GM10266 (cell line): ENCODE results near the gene RPL38.

ENCODE experiments used
- DNase-seq: peaks from one replicate; pipeline ENCODE4 v3.0.0; 2012; ENCODE audit errors: extremely low spot score
- TF ChIP-seq, protein P1 (sequence below): IDR thresholded peaks from 2 replicates; pipeline ENCODE4 v1.5.1; 2012; ENCODE audit warnings: mild to moderate bottlenecking, low read depth; ENCODE audit not compliant: control insufficient read depth, insufficient read depth; ENCODE audit errors: missing control alignments

RPL38 gene

DNA sequence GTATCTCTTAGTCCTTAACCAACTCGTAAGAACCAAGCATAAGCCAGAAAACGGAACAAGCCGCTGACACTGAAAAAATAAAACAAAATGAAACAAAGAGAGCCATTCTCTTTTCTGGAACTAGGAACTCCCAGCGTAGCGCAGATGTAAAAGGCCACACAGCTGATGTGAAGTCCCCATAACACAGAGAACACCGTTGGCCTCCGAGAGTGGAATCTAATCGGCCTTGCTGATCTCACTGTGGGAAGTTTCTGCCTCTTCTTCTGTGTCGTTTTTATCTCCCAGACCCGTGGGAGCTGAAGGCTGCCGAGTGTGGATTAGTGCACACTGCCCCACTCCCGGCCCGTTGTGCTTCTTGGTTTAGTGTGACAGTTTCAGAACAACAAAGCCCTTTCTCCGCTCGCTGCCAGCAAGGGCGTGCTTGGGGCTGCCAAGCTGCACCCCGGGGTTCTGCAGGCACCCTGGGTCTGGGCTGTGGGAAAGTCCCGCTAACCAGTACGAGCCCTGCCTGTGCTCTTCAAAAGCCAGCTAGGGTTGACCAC, 31.6 kb downstream of the RPL38 start:
- TF ChIP-seq, protein P1, sequence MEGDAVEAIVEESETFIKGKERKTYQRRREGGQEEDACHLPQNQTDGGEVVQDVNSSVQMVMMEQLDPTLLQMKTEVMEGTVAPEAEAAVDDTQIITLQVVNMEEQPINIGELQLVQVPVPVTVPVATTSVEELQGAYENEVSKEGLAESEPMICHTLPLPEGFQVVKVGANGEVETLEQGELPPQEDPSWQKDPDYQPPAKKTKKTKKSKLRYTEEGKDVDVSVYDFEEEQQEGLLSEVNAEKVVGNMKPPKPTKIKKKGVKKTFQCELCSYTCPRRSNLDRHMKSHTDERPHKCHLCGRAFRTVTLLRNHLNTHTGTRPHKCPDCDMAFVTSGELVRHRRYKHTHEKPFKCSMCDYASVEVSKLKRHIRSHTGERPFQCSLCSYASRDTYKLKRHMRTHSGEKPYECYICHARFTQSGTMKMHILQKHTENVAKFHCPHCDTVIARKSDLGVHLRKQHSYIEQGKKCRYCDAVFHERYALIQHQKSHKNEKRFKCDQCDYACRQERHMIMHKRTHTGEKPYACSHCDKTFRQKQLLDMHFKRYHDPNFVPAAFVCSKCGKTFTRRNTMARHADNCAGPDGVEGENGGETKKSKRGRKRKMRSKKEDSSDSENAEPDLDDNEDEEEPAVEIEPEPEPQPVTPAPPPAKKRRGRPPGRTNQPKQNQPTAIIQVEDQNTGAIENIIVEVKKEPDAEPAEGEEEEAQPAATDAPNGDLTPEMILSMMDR, result no peak
- peak; percentile 45 for DNase-seq

DNA sequence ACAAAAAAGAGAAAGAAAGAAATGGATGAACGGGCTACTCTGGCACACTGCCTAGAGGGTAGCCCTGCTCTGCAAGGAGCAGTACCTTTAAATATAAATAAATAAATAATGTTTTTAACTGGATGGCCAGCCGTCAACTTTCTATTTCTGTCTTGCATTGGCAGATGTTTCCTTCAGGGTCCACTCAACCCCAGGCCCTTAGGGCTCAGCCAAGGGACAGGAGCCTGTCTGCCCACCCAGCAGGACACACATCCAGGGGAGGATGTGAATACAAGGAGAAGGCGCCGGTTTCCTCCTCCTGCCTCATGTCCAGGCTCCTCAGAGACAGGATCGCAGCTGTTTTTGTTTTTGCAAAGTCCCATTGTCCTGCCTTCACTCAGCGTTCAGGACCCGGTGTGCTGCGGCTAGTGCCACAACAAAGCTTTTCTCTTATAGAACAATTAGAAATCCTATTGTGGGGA, 32.5 kb downstream of the RPL38 start:
- TF ChIP-seq, protein P1, result no peak
- no peak for DNase-seq

DNA sequence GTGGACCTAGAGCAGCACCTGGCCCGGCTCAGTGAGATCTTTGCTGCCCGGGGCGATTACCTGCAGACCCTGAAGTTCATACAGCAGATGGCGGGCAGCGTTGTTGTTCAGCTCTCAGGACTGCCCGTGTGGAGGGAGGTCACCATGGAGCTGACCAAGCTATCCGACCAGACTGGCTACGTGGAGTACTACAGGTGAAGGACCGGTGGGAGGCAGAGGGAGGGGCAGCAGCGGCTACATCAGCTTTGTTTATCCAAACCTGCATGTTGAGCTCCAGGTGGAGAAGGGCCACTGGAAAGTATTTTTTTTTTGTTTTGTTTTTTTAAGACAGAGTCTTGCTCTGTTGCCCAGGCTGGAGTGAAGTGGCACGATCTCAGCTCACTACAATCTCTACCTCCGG, 33.8 kb downstream of the RPL38 start:
- TF ChIP-seq, protein P1, result no peak
- DNase-seq, result no peak

DNA sequence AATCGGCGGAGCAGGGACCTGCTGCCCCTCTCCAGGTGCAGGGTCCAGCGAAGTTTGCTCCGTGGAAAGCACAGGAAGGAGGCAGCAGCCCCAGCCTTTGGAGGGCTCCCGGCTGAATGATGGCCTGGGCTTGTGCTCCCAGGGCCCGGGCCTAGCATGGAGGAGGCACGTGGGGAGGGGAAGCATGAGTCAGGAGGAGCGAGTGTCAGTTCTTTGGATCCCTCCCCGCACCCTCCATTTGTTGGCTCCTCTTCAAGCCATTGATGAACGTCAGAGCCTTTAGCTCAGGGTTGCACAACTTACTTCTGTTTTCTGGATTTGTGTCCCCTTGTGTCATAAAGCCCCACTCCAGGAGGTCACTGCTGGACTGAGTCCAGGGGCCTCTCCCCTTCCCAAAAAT, 35.7 kb downstream of the RPL38 start:
- TF ChIP-seq, protein P1, result no peak

DNA sequence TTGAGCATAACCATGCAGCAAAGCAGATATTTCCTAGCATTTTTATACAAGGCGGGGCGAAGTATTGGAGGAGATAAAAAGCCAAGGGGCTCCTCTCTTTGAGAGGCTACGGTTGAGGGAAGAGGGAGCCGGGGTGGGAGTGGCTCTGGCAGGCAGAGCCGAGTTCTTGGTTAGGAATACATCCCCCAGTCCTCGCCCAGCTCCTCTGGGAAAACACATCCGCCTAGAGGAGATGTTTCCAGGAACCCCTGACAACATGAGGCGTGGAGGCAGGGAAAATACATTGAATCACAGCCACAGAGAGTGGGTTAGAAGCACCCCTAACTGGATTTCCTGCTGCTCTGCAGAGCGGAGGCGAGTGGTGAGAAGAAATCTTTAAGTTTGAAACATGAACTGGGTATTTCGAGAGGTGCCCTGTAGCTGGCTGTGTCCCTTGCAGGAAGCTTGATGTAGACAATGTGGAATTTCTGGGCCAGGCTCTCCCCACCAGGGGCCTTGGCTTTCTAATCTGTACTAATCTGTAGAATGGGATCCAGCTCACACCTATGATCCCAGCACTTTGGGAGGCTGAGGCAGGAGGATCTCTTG, 37.2 kb downstream of the RPL38 start:
- DNase-seq, result no peak
- TF ChIP-seq, protein P1, result no peak

More for the DNA sequence above, 35.7 kb downstream of the RPL38 start:
- DNase-seq, result no peak

DNA sequence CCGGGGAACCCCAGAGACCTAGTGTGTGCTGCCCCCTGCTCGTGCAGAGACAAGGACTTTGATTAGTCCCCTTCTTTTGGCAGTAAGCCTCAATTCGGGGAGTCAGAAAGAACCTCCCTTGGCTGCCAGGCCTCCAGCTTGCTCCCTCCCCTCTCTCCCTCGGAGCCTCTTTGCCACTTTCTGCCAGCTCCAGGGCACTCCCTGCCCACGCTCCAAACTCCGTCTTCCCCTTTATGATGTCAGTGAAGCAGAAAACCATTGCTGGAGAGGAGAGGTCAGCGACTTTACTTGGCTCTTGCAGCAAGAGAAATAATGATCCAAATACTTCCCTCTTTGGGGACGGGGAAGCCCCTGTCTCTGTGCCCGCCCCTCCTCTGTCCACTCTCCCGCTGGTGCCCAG, 38.0 kb downstream of the RPL38 start:
- no peak for DNase-seq
- TF ChIP-seq, protein P1, result no peak

DNA sequence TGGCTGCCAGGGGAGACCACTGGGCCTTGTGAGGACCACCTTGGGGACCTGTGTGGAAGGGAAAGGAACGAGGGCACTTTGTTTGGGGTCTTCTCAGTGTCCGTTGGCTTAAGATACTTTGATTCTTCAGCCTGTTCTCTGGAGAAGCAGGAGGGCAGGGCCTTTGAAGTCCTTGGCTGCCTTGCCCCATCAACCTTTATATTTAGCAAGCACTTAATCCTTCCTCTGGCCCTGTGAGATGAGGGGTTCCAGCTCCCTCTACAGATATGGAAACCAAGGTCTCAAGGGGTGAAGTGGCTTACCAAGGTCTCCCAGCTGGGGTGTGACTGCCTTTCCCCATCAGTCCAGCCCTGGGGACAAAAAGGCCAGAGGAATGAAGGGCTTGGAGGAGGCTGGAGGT, 38.4 kb downstream of the RPL38 start:
- TF ChIP-seq, protein P1, result no peak
- DNase-seq, result no peak
